HG02623 (cell line): ENCODE measurements around the gene CLCNKA.
"Not testable (repeated sequence)": the region's sequence is repeated elsewhere in the genome, so short reads cannot be mapped to it uniquely, and the experiment has no call there.

Source experiments
- ATAC-seq: cut with Tn5 transposase; IDR thresholded peaks from one replicate; pipeline ENCODE4 v1.9.1; 2021; ENCODE audit warnings: moderate library complexity; ENCODE audit not compliant: unreplicated experiment

CLCNKA gene

DNA sequence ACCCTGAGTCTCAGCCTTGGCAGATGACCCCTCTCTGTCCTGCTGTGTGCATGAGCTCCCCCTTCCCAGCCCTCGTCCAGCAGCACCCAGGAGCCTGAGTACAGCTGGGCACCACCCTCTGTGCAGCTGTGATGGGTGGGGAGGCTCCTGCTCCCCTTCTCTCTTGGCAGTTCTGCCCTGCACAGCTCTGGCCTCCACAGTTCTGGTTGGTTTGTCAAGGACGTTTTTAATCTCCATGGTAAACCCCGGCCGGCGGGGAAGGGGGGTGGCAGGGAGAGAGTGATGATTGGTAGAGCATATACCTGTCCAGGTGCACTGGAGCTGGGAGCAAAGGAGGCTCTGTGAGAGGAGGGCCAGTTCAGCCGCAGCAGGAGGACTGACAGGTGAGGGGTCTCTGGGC is at the start of gene CLCNKA:
Gene CLCNKA, plus strand, starts transcription at position 356 of the 400 bp plus-strand sequence. CDS start 584 bp downstream, outside the sequence.
- no peak for ATAC-seq

DNA sequence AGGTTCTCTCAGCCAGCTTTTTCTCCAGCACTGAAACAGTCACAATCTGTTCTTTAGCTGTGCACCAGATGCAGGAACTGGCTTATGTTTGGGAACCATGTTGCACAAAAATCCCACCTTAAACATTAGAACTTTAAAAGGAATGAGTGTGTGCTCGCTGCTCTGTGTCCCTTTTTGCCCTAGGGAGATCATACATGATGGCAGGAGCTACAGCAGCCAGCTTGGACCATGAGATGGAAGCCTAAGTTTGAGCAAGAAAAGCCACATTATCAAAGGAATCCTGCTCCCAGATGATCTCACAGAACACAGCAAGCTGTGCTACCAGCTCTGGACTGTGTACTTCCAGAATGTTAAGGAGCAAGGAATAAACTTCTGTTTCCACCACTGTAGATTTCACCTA is 49.4 kb upstream of the CLCNKA start:
- no peak for ATAC-seq

DNA sequence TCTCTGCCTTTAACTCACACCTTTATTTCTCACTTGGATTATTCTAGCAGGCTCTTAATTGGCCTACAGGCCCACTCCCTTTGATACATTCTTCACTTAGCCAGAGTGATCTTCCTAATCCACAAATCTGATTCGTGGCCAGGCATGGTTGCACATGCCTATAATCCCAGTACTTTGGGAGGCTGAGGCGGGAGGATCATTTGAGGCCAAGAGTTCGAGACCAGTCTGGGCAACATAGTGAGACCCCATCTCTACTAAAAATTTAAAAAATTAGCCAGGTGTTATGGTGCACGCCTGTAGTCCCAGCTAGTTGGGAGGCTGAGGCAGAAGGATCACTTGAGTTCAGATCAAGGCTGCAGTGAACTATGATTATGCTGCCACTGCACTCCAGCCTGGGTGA is 48.1 kb upstream of the CLCNKA start:
- no peak for ATAC-seq

DNA sequence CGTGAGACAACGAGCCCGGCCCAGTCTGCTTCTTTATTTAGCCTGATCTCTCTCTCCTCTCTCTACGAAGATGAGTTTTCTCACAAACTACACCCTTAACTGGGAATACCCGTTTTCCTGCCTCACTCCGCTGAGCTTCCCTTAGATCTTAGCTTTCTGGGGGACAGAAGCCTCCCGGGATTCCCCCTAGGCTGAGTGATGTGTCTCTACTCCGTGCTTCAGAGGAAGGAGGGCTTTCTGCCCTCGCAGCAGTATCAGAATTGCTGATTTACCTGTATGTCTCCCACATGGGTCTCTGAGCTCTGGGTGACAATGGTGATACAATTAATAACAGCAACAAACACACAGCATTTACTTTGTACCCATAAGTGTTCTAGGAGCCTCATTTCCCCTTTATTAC is 47.0 kb upstream of the CLCNKA start:
- no peak for ATAC-seq

DNA sequence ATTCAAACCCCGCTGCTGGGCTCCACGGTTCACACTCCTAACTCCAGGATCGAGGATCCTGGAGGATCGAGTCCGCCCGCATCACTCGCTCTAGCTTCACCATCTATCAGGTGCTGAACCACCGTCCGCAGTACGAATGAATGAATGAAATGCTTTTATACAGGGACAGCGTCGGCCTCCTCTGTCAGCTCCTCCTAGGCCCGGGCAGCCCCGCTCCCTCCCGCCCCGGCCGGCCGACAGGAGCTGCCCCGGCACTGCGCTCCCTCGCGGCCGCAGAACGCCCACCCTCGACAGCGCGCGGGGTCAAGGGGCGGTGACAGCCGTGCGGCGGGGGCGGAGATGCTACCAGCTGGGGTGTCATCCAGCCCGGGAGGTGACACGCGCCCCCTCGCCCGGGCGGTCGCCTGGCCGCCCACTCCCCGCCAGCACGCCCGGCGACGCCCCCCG is 46.5 kb upstream of the CLCNKA start:
- peak; percentile 60 for ATAC-seq

DNA sequence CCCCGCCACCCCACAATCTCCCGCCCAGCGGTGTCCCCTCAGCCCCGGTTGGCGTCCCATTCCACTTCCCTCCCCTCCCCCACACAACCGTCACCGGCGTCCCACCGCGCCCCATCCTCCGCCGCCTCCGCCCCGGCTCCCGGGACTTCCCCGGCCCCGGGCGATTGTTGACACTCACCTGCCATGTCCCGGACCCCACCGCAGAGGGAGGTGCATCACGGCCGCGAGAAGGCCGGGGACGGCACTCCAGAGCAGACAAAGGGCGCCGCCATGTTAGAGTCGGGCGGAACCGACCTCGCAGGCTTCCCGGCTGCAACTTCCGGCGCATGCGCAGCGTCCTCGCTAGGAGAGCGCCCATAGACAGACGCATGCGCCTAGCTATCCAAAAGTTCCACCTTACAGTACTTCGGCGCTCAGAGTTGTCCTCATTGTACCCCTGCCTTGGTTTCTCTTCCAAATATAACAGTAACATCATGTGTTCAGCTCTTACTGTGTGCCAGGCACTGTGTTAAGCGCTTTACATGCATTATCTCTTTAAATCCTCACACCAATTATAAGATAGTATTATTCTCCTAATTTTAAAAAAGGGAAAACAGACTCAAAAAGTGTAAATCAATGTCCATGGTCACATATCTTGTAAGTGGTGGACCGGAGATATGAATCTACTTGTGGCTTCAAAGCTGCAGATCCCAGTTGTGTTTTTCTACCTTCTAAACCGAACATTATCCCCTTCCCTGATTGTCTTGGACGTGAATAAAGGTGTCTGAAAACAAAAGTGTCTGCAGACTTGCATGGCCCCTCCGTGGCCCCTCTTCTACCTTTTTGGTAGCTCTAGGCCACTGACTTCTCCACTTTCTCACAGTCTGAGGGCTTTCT is 45.8 kb upstream of the CLCNKA start, which contains the start of gene ZBTB17:
Gene ZBTB17, minus strand, starts transcription at position 297 of the 876 bp plus-strand sequence. CDS start 27,606 bp downstream, outside the sequence.
- ATAC-seq = peak; percentile 70

DNA sequence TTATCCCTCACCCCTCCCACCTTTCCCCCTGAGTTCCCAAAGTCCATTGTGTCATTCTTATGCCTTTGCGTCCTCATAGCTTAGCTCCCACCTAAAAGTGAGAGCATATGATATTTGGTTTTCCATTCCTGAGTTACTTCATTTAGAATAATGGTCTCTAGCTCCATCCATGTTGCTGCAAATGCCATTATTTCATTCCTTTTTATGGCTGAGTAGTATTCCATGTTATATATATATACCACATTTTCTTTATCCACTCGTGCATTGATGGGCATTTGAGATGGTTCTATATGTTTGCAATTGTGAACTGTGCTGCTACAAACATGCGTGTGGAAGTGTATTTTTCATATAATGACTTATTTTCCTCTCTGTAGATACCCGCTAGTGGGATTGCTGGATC is 43.9 kb upstream of the CLCNKA start:
- not testable (repeated sequence) for ATAC-seq

DNA sequence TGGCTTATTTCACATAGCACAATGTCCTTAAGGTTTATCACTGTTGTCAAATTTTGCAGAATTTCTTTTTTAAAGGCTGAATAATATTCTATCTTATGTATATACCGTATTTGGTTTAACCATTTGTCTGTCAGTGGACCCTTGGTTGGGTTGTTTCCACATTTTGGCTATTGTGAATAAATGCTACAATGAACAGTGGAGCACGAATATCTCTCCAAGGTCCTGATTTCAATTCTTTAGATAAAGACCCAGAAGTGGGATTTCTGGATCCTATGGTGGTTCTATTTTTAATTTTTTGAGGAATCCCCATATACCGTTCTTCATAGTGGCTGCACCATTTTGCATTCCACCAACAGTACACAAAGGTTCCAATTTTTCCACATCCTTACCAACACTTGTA is 40.2 kb upstream of the CLCNKA start:
- ATAC-seq = no peak

DNA sequence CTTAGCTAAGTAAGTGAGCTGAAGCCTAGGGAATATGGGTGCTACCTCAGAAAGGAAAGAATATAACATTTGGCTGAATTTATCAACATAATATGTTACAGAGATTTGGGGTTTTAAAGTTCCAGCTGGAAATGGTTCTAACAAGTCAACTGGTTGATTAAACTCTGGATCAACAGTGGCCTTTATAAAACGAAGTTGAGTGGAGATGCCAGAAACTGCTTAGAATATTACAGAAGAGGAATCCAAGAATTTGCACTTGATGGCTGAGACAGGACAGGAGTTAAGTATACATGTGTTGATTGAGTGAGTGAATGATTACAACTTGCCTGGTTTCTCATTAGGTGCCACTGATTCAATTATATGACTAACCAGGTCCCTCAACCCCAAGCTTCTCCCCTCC is 38.6 kb upstream of the CLCNKA start:
- ATAC-seq = no peak

DNA sequence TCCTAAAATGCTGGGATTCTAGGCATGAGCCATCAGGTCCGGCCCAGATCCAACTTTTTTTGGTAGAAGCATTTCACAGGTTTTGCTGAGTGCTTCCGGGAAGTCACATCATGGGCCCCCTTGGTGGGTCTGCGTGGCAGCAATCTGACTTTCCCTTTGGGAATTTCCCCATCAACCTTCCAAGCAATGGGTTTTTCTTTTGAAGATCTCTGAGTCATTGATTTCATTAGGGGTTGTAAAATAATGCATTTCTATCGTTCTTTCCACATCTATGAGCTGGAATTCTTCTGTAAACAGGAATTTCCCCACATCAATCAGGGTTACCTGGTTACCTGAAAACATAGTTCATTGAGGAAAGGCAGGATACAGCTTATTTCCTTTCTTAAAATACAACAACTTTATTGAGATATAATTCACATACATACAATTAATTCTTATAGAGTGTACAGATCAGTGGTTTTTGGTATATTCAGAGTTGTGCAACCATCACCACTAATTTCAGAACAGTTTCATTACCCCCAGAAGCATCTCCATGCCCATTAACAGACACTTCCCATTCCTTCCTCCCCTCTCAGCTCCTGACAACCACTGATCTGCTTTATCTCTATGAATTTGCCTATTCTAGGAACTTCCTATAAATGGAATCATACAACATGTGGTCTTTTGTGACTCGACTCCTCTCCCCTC is 36.1 kb upstream of the CLCNKA start:
- ATAC-seq = no peak

DNA sequence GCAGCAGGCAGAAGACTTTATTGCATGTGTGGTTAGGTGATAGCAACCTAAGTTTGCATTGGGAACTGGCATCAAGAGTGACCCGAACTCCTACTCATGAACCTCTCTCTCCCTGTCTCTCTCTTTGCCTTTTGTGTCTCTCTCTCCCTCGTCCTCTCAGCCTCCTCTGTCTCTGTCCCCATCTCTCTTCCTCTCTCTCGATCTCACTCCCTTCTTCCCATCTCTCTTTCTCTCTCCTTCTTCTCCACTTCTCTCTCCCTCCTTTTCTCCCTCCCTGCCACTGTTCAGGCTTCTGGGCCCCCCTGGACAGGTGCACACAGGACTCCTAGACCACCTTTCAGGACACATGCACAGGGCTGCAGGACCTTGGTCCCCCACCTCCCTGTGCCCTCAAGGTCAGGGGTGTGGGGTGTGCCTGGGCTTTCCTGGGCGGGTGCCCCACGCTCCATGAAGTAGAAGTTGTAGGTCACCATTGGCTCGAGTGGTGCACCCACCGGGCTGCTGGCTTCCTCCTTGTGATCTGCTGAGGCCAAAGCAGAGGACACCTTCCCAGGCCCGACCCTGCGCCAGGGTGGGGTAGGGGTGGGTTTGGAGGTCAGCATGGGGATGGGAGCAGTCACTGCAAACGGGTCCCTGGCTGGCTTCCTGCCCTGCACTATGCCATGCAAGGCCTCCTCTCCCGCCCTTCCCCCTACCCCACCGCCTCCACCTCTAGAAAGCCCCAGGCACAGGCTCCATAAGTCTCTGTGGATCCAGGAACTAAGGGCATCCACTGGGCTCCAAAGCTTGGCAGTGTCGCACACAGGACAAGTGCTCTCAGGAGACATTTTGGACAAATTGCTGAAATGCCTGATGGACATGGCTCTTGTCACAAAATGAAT is 32.7 kb upstream of the CLCNKA start:
- no peak for ATAC-seq

DNA sequence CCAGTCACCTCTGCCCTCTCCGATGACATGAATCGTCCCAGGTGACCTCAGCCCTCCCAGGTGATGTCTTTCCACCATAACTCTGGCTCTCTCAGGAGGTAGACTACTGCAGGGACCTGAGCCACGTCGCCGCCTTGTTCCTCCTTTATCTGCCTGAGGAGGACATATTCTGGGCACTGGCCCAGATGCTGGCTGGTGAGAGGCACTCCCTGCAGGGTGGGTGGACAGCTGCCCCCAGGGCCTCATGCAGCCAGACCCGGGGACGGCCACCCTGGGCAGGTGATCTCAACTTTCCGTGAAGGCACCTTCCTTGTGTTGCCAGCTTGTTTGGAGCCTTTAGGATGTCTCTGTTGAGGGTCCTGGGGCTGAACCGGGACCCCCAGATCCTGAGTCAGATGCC is 32.1 kb upstream of the CLCNKA start:
- no peak for ATAC-seq

DNA sequence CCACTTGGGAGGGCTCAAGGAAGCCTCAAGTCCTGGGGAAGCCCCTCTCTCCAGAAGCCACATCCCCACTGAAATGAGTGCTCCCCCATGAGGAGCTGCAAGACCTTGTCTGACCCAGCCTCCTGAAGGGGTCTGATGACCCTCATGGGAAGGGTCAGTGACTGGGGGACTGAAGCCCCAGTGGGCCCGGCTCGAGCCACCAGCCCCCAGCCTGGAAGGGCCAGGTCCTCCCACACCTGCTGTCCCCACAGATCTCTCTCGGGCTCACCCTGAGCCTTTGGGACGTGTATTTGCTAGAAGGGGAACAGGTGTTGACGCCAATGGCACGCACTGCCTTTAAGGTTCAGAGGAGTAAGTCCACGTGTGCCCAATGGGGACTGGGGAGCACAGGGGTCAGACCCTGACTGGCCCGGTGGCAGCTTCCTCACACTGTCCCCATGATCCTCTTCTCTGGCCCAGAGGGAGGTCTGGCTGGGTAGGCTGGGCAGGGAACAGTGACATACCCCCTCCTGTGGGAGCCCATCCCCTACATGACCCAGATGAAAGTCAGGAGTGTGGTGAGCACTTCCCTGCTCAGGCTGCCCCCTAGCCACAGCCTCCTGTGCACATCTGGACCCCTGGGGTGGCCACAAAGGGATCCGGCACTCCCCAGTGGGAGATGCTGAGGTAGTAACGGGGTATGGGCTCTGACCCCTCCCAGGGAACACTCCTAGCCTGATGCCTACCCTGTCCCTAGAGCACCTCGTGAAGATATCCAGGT is 30.2 kb upstream of the CLCNKA start:
- no peak for ATAC-seq

DNA sequence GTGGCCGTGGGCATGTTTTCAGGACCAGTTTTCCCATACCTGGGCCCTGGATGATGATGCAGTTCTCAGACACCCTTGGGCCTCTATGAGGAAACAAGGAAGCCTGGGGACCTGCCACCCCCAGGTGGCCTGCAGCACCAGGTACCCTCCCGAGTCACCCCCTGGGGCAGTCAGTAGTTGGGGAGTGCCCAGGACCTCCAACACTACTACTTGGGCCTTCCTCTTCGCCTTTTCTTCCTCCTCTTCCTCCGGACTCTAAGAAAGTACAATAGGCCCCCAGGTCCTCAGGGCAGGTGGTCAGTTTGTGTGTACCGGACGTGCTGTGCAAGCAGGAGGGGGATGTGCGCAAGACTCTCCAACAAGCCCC is 29.7 kb upstream of the CLCNKA start:
- no peak for ATAC-seq

DNA sequence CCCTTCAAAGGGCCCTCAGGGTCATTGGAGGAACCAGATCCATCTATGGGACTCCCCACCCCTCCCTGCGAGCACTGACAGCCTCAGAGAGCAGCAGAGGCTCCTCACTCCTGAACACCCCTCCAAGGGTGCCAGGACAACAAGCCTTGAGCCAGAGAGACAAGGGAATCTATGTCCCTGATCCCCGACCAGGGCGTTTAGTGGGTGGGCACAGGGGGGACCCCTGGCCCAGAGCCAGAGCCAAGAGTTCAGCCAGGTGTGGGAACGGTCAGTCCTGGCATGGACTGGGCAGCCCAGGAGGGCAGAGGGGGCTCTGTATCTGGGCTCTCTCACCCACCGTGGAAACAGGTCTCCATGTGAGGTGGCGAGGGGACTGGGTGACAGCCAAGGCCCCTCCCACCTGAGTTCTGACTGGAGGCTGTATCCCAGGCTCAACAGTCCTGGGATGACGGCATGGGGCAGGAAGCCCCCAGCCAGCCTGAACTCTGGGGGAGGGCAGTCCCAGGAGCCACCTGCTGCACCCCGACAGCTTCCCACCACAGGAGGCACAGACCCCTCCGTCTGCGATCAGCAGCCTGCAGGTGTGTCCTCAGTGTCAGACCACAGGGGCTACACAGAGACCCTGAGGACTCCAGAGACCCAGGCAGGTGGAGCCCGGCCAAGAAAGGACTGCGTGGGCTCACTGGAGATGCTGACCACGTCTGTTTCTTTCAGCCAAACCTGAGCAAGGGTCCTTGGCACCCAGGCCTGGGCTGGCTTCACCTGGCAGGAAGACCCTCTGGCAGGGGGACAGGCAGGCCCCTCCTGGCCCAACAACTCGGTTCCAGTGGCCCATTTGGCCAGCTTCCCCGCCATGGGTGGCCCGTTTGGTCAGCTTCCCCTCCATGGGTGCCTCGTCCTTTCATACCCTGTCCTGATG is 29.0 kb upstream of the CLCNKA start:
- no peak for ATAC-seq

DNA sequence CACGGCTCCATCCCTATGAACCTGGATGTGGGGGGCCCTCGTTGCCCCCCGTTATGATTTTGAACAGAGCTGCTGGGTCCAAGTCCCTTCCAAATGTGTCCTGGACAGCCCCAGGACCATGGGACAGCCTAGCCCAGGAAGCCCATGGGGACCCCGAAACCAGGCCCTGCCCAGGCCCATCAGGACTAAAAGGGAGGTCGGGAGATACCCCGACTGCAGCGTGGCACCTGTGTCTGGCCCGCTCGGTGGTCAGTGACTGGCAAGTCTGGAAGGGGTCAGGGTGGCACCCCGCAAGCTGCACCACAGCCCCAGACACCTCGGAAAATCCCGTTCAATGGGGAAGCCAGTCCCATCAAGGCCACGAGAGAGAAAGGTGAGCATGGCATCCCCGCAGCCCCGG is 28.2 kb upstream of the CLCNKA start:
- ATAC-seq = no peak

DNA sequence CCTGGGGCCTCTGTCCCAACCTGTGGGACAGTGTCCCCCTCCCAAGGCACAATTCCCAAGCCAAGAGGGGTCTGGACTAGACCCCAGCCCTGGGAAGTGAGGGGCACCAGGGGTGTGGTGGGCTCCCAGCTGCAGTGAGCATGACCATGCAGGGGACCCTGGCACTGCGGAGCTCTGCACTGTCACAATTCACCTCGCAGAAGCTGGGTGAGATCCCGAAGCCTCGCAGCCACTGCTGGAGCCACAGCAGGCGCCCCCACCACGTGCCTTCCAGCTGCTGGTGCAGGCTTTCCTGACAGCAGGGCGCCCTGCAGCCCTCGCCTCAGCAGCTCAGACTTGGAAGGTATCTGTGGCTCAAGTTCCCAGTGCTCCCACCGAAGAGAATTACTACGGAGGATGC is 27.8 kb upstream of the CLCNKA start:
- ATAC-seq = no peak

DNA sequence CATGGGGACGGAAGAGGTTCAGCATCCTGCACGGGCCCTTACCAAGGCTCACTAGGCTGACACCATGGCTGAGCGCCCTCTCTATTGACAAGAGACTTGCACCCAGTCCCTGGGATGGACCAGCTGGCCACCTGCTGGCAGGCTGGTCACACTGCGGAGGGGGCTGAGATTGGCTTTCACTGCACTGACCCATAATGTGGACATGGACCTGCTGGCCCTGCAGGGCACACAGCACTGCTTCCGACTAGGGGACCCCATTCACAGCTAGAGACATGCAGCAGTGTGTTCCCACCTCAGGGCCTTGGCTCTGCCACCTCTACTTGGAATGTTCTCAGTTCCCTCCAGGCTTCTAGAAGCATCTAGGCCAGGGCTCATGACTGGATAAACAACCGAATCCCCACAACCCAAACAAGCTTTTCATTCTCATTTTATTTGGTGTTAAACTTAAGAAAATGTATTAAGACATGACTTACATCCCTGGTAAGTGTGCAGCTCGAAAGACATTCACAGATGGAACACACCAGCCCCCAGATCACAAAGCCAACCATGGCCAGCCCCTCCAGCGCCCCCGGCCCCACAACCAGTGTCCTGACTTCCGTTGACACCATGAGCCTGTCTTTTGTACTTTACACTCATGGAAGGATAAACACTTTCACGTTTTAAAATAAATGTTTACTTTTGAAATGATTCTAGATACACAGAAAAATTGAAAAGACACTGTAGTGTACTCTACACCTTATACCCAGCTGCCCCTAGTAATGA is 27.1 kb upstream of the CLCNKA start:
- ATAC-seq = no peak
